Lower lobe of right lung (tissue), 2 donors: ENCODE results near the gene CHD9. TPM values are rescaled to one million over a fixed set of nuclear protein-coding genes. Genes with fewer than 3 reads are reported as not detected.
A peak's percentile ranks its signal among the peaks of the same experiment; 100 is the strongest.

Source experiments
- ATAC-seq, 2 donors: fragments of 200-7000 bp; cut with Tn5 transposase; one replicate each; pipeline ENCODE4 v1.9.1; 2020 to 2022; ENCODE audit warnings: mild to moderate bottlenecking in 2 of 2, moderate library complexity in 2 of 2
- DNase-seq: peaks from one replicate; pipeline ENCODE4 v3.0.0-alpha.2; 2020
- H3K27ac ChIP-seq: fragments of 200-600 bp; one replicate; pipeline ENCODE4 v1.8.0; 2022
- H3K27me3 ChIP-seq: fragments of 200-600 bp; one replicate; pipeline ENCODE4 v1.8.0; 2022; ENCODE audit warnings: low read depth
- H3K36me3 ChIP-seq: fragments of 200-600 bp; one replicate; pipeline ENCODE4 v1.8.0; 2022; ENCODE audit warnings: mild to moderate bottlenecking
- H3K4me1 ChIP-seq: fragments of 200-600 bp; one replicate; pipeline ENCODE4 v1.8.0; 2022
- H3K4me3 ChIP-seq: fragments of 200-600 bp; one replicate; pipeline ENCODE4 v1.8.0; 2022; ENCODE audit warnings: mild to moderate bottlenecking
- H3K9me3 ChIP-seq: fragments of 200-600 bp; one replicate; pipeline ENCODE4 v1.8.0; 2022
- CTCF ChIP-seq: fragments of 200-600 bp; IDR thresholded peaks from one replicate; pipeline ENCODE4 v1.8.0; 2022; ENCODE audit warnings: antibody characterized with exemption, mild to moderate bottlenecking
- intact Hi-C: fragments of 100-400 bp; cut with DNase I; formaldehyde crosslinking; loops from one replicate; pipeline ENCODE4 v1.11.0; 2022
- total RNA-seq: library from RNA; stranded (reverse); fragmentation: NEBNext Ultra II Directional; extraction: Animal tissue kit (Norgen Biotek cat#: 25700); gene quantifications from one replicate; pipeline ENCODE4 v1.2.1, GENCODE V29; 2021
- donor health status: DM: no; HTN: yes; CAD: no; lungs with severe emphysema.

The CHD9 gene
- total RNA-seq, 1 donor from 2014 or later: 73.1 TPM

GRCh38 chr16:53219795-53220454 is 165.1 kb downstream of the CHD9 start:
- H3K4me1 ChIP-seq: peaks cover 56% of the 10 kb centered on the region
- H3K4me3 ChIP-seq: no peak overlapping the region
- peak overlapping the region; percentile 61 for H3K27ac ChIP-seq
- no peaks in the 10 kb centered on the region for H3K9me3 ChIP-seq
- peaks cover 23% of the 10 kb centered on the region for H3K36me3 ChIP-seq
- peak; percentile 62 to 84 for ATAC-seq
- intact Hi-C loops: no loop called here
- no peaks in the 10 kb centered on the region for H3K27me3 ChIP-seq
- TF ChIP-seq CTCF: no peak
- no peak for DNase-seq

- DNase-seq: no peak
- H3K27me3 ChIP-seq: no peaks in the 10 kb centered on the region
- peaks cover 49% of the 10 kb centered on the region for H3K4me1 ChIP-seq
- peaks cover 23% of the 10 kb centered on the region for H3K36me3 ChIP-seq
- intact Hi-C loops: no loop called here
- TF ChIP-seq CTCF: peak; percentile 30
- no peak overlapping the region for H3K27ac ChIP-seq
- H3K9me3 ChIP-seq: no peaks in the 10 kb centered on the region
- H3K4me3 ChIP-seq: no peak overlapping the region
- peak in 1 of 2 donors; percentile 55 for ATAC-seq
Observed at GRCh38 chr16:53220585-53220984, 165.8 kb downstream of the CHD9 start.

GRCh38 chr16:53224951-53225533 is 170.3 kb downstream of the CHD9 start:
- peaks cover 14% of the 10 kb centered on the region for H3K4me1 ChIP-seq
- DNase-seq (no peak), ATAC-seq (peak in 1 of 2 donors; percentile 32)
- no peaks in the 10 kb centered on the region for H3K9me3 ChIP-seq
- H3K27me3 ChIP-seq: no peaks in the 10 kb centered on the region
- H3K4me3 ChIP-seq: no peak overlapping the region
- H3K36me3 ChIP-seq: peaks cover 62% of the 10 kb centered on the region
- H3K27ac ChIP-seq: no peak overlapping the region
- intact Hi-C loops: loop anchor here (5.0 kb wide), 1 partner anchor 37 kb away; no protein-coding TSS in a partner anchor
- TF ChIP-seq CTCF: no peak

- H3K4me3 ChIP-seq: no peak overlapping the region
- peaks cover 99% of the 10 kb centered on the region for H3K36me3 ChIP-seq
- no peak for DNase-seq
- H3K27me3 ChIP-seq: no peaks in the 10 kb centered on the region
- H3K27ac ChIP-seq: no peak overlapping the region
- intact Hi-C loops: no loop called here
- no peak for ATAC-seq
- H3K4me1 ChIP-seq: no peaks in the 10 kb centered on the region
- no peak for TF ChIP-seq CTCF
- no peaks in the 10 kb centered on the region for H3K9me3 ChIP-seq
Observed at GRCh38 chr16:53232826-53233529, 178.2 kb downstream of the CHD9 start.

- ATAC-seq: no peak
- no peak overlapping the region for H3K4me3 ChIP-seq
Observed at GRCh38 chr16:53234836-53235235, 180.0 kb downstream of the CHD9 start.

More at GRCh38 chr16:53234836-53235235, 180.0 kb downstream of the CHD9 start:
- no peaks in the 10 kb centered on the region for H3K9me3 ChIP-seq
- intact Hi-C loops: no loop called here
- TF ChIP-seq CTCF: no peak
- H3K4me1 ChIP-seq: no peaks in the 10 kb centered on the region
- no peaks in the 10 kb centered on the region for H3K27me3 ChIP-seq
- H3K27ac ChIP-seq: no peak overlapping the region
- peaks cover 99% of the 10 kb centered on the region for H3K36me3 ChIP-seq
- no peak for DNase-seq
